ENCODE results near the gene DCTN3. TPM values are rescaled to one million over a fixed set of nuclear protein-coding genes. Genes with fewer than 3 reads are reported as not detected.

The DCTN3 gene
- 32.6 TPM for polyA plus RNA-seq (2013, experiment 1 of 2)
- polyA plus RNA-seq (2013, experiment 2 of 2), result 43.8 TPM

GRCh38 chr9:34620061-34620994, at the start of gene DCTN3:
TSS of gene DCTN3 (minus strand) at chr9:34620495. CDS start at chr9:34620464, 31 bp downstream.
- Histone ChIP-seq H3K4me3 (ENCODE audit: low read length) (peak within 1 kb of the TSS; percentile 70), H3K27me3 (ENCODE audit: insufficient read depth, low read length) (peaks cover 43% of the 10 kb centered on the region), H3K9ac (ENCODE audit: low read depth, low read length) (peak within 1 kb of the TSS; percentile 27), H3K36me3 (ENCODE audit: insufficient read depth, low read length) (0 out of 2 replicates have a peak, but pooled peaks cover 8% of the 10 kb centered on the region), H3K9me3 (ENCODE audit: insufficient read depth, low read depth, low read length) (no peaks in the 10 kb centered on the region), H3K4me1 (ENCODE audit: insufficient read depth, low read length) (peaks cover 11% of the 10 kb centered on the region; the same call in 1 of the 2 replicates), H3K27ac (ENCODE audit: low read depth, low read length) (no peak within 1 kb of the TSS)
- 6% methylated on average over 43 of the region's 43 CpGs for WGBS

GRCh38 chr9:34665381-34666250, 45.3 kb upstream of the DCTN3 start:
- H3K36me3 ChIP-seq (ENCODE audit: insufficient read depth, low read length), result peaks cover 10% of the 10 kb centered on the region; the same call in 1 of the 2 replicates
- H3K27ac ChIP-seq (ENCODE audit: low read depth, low read length), result peak overlapping the region; percentile 98
- H3K27me3 ChIP-seq (ENCODE audit: insufficient read depth, low read length), result no peaks in the 10 kb centered on the region
- under 1% methylated on average over 54 of the region's 55 CpGs for WGBS
- peak overlapping the region; percentile 92 for H3K4me3 ChIP-seq (ENCODE audit: low read length)
- H3K4me1 ChIP-seq (ENCODE audit: insufficient read depth, low read length), result peaks cover 6% of the 10 kb centered on the region
- peak overlapping the region; percentile 87 for H3K9ac ChIP-seq (ENCODE audit: low read depth, low read length)
- H3K9me3 ChIP-seq (ENCODE audit: insufficient read depth, low read depth, low read length), result 0 out of 2 replicates have a peak, but pooled peaks cover 3% of the 10 kb centered on the region

- H3K27ac ChIP-seq (ENCODE audit: low read depth, low read length), result no peak overlapping the region; the same call in 1 of the 2 replicates
- peak overlapping the region; percentile 80 for H3K4me3 ChIP-seq (ENCODE audit: low read length)
- H3K9me3 ChIP-seq (ENCODE audit: insufficient read depth, low read depth, low read length), result 0 out of 2 replicates have a peak, but pooled peaks cover 3% of the 10 kb centered on the region
- no peaks in the 10 kb centered on the region for H3K27me3 ChIP-seq (ENCODE audit: insufficient read depth, low read length)
- H3K9ac ChIP-seq (ENCODE audit: low read depth, low read length), result peak overlapping the region; percentile 49; the same call in 1 of the 2 replicates
- under 1% methylated on average over 26 of the region's 26 CpGs for WGBS
- peaks cover 6% of the 10 kb centered on the region for H3K4me1 ChIP-seq (ENCODE audit: insufficient read depth, low read length)
- peaks cover 10% of the 10 kb centered on the region; the same call in 1 of the 2 replicates for H3K36me3 ChIP-seq (ENCODE audit: insufficient read depth, low read length)
Observed at GRCh38 chr9:34665067-34665380, 44.7 kb upstream of the DCTN3 start.

GRCh38 chr9:34664281-34665066, 44.2 kb upstream of the DCTN3 start:
- Histone ChIP-seq H3K4me3 (ENCODE audit: low read length) (peak overlapping the region; percentile 80), H3K36me3 (ENCODE audit: insufficient read depth, low read length) (peaks cover 7% of the 10 kb centered on the region; the same call in 1 of the 2 replicates), H3K27ac (ENCODE audit: low read depth, low read length) (no peak overlapping the region; the same call in 1 of the 2 replicates), H3K9ac (ENCODE audit: low read depth, low read length) (peak overlapping the region; percentile 49; the same call in 1 of the 2 replicates), H3K4me1 (ENCODE audit: insufficient read depth, low read length) (peaks cover 6% of the 10 kb centered on the region), H3K9me3 (ENCODE audit: insufficient read depth, low read depth, low read length) (no peaks in the 10 kb centered on the region), H3K27me3 (ENCODE audit: insufficient read depth, low read length) (no peaks in the 10 kb centered on the region)
- 7% methylated on average over 18 of the region's 18 CpGs for WGBS

GRCh38 chr9:34663303-34663605, 43.0 kb upstream of the DCTN3 start:
- Histone ChIP-seq H3K27me3 (ENCODE audit: insufficient read depth, low read length) (no peaks in the 10 kb centered on the region), H3K4me1 (ENCODE audit: insufficient read depth, low read length) (peaks cover 6% of the 10 kb centered on the region), H3K4me3 (ENCODE audit: low read length) (no peak overlapping the region), H3K9me3 (ENCODE audit: insufficient read depth, low read depth, low read length) (no peaks in the 10 kb centered on the region), H3K36me3 (ENCODE audit: insufficient read depth, low read length) (peaks cover 2% of the 10 kb centered on the region; the same call in 1 of the 2 replicates), H3K9ac (ENCODE audit: low read depth, low read length) (no peak overlapping the region), H3K27ac (ENCODE audit: low read depth, low read length) (no peak overlapping the region)

GRCh38 chr9:34662526-34663302, 42.4 kb upstream of the DCTN3 start, which contains the start of gene CCL27:
TSS of gene CCL27 (minus strand) at chr9:34662657. CDS start at chr9:34662633, 24 bp downstream.
- H3K27ac ChIP-seq (ENCODE audit: low read depth, low read length), result no peak within 1 kb of the TSS

GRCh38 chr9:34659592-34660253, 39.4 kb upstream of the DCTN3 start:
- Histone ChIP-seq H3K4me3 (ENCODE audit: low read length) (no peak overlapping the region), H3K27me3 (ENCODE audit: insufficient read depth, low read length) (no peaks in the 10 kb centered on the region), H3K27ac (ENCODE audit: low read depth, low read length) (no peak overlapping the region), H3K9me3 (ENCODE audit: insufficient read depth, low read depth, low read length) (no peaks in the 10 kb centered on the region), H3K36me3 (ENCODE audit: insufficient read depth, low read length) (no peaks in the 10 kb centered on the region), H3K9ac (ENCODE audit: low read depth, low read length) (no peak overlapping the region), H3K4me1 (ENCODE audit: insufficient read depth, low read length) (peaks cover 4% of the 10 kb centered on the region)
- WGBS, result 91% methylated on average over 8 of the region's 8 CpGs

More at GRCh38 chr9:34662526-34663302, 42.4 kb upstream of the DCTN3 start, which contains the start of gene CCL27:
- H3K4me3 ChIP-seq (ENCODE audit: low read length), result no peak within 1 kb of the TSS
- no peaks in the 10 kb centered on the region for H3K27me3 ChIP-seq (ENCODE audit: insufficient read depth, low read length)
- 93% methylated on average over 4 of the region's 4 CpGs for WGBS
- H3K9me3 ChIP-seq (ENCODE audit: insufficient read depth, low read depth, low read length), result no peaks in the 10 kb centered on the region
- H3K9ac ChIP-seq (ENCODE audit: low read depth, low read length), result no peak within 1 kb of the TSS
- no peaks in the 10 kb centered on the region for H3K36me3 ChIP-seq (ENCODE audit: insufficient read depth, low read length)
- H3K4me1 ChIP-seq (ENCODE audit: insufficient read depth, low read length), result peaks cover 6% of the 10 kb centered on the region

- 94% methylated on average over 14 of the region's 14 CpGs for WGBS
- Histone ChIP-seq H3K36me3 (ENCODE audit: insufficient read depth, low read length) (no peaks in the 10 kb centered on the region), H3K9ac (ENCODE audit: low read depth, low read length) (no peak overlapping the region), H3K9me3 (ENCODE audit: insufficient read depth, low read depth, low read length) (no peaks in the 10 kb centered on the region), H3K4me3 (ENCODE audit: low read length) (no peak overlapping the region), H3K27ac (ENCODE audit: low read depth, low read length) (no peak overlapping the region), H3K4me1 (ENCODE audit: insufficient read depth, low read length) (peaks cover 6% of the 10 kb centered on the region), H3K27me3 (ENCODE audit: insufficient read depth, low read length) (no peaks in the 10 kb centered on the region)
Observed at GRCh38 chr9:34658461-34658860, 38.2 kb upstream of the DCTN3 start.

GRCh38 chr9:34656992-34657391, 36.7 kb upstream of the DCTN3 start:
- WGBS, result 95% methylated on average over 5 of the region's 5 CpGs

More at GRCh38 chr9:34656992-34657391, 36.7 kb upstream of the DCTN3 start:
- H3K4me3 ChIP-seq (ENCODE audit: low read length), result no peak overlapping the region
- H3K4me1 ChIP-seq (ENCODE audit: insufficient read depth, low read length), result peaks cover 19% of the 10 kb centered on the region
- no peak overlapping the region for H3K9ac ChIP-seq (ENCODE audit: low read depth, low read length)
- H3K36me3 ChIP-seq (ENCODE audit: insufficient read depth, low read length), result no peaks in the 10 kb centered on the region
- no peaks in the 10 kb centered on the region for H3K9me3 ChIP-seq (ENCODE audit: insufficient read depth, low read depth, low read length)
- H3K27me3 ChIP-seq (ENCODE audit: insufficient read depth, low read length), result no peaks in the 10 kb centered on the region
- H3K27ac ChIP-seq (ENCODE audit: low read depth, low read length), result no peak overlapping the region
